Brain microvascular endothelial cell (primary cell): ENCODE data around the gene FBRSL1.

ENCODE experiments used
- DNase-seq: peaks from one replicate; pipeline ENCODE4 v3.0.0-alpha.2; 2020
- H3K27ac ChIP-seq: fragments of 250-450 bp; sonication (Bioruptor Pico); 2 replicates; pipeline ENCODE4 v1.5.1; 2020; ENCODE audit warnings: mild to moderate bottlenecking, moderate library complexity
- H3K27me3 ChIP-seq: fragments of 250-450 bp; sonication (Bioruptor Pico); replicated peaks from 2 replicates; pipeline ENCODE4 v1.5.1; 2020; ENCODE audit warnings: mild to moderate bottlenecking
- H3K36me3 ChIP-seq: fragments of 250-450 bp; sonication (Bioruptor Pico); replicated peaks from 2 replicates; pipeline ENCODE4 v1.5.1; 2020; ENCODE audit warnings: mild to moderate bottlenecking
- H3K4me3 ChIP-seq: 2 replicates; pipeline ENCODE4 v1.5.1; 2011; ENCODE audit warnings: low read depth, mild to moderate bottlenecking, control low read depth, low read length, moderate library complexity
- CTCF ChIP-seq: IDR thresholded peaks from 2 replicates; pipeline ENCODE4 v1.5.1; 2011; ENCODE audit warnings: low read depth, mild to moderate bottlenecking, moderate library complexity, low read length, control low read depth, inconsistent platforms; ENCODE audit errors: missing control alignments
- in situ Hi-C: cut with HindIII; loops from 2 replicates; pipeline ENCODE4 v1.10.0; 2017; ENCODE audit warnings: low sequenced_read_pairs, low pct_ligation_motif_present

Gene FBRSL1

GRCh38 chr12:132521712-132522292, 31.9 kb downstream of the FBRSL1 start:
- no peak for DNase-seq
- H3K36me3 ChIP-seq = no peaks in the 10 kb centered on the region
- in situ Hi-C loops = no loop called here
- no peaks in the 10 kb centered on the region for H3K27me3 ChIP-seq
- no peak for TF ChIP-seq CTCF
- no peak overlapping the region for H3K4me3 ChIP-seq
- no peak overlapping the region for H3K27ac ChIP-seq

GRCh38 chr12:132522592-132523380, 32.8 kb downstream of the FBRSL1 start:
- in situ Hi-C loops = no loop called here
- no peak for TF ChIP-seq CTCF
- H3K36me3 ChIP-seq = no peaks in the 10 kb centered on the region
- H3K27ac ChIP-seq = no peak overlapping the region
- H3K27me3 ChIP-seq = no peaks in the 10 kb centered on the region
- no peak overlapping the region for H3K4me3 ChIP-seq
- DNase-seq = no peak

GRCh38 chr12:132523576-132524331, 33.8 kb downstream of the FBRSL1 start:
- DNase-seq = peak; percentile 49
- Histone ChIP-seq H3K4me3 (no peak overlapping the region), H3K36me3 (no peaks in the 10 kb centered on the region), H3K27me3 (no peaks in the 10 kb centered on the region), H3K27ac (no peak overlapping the region)
- in situ Hi-C loops = no loop called here
- peak; percentile 92 for TF ChIP-seq CTCF

- no peak for TF ChIP-seq CTCF
- in situ Hi-C loops = no loop called here
- DNase-seq = peak; percentile 61
- Histone ChIP-seq H3K27ac (no peak overlapping the region), H3K4me3 (no peak overlapping the region), H3K27me3 (no peaks in the 10 kb centered on the region), H3K36me3 (no peaks in the 10 kb centered on the region)
Measured at GRCh38 chr12:132524405-132524804, 34.5 kb downstream of the FBRSL1 start.

- Histone ChIP-seq H3K27me3 (no peaks in the 10 kb centered on the region), H3K4me3 (no peak overlapping the region), H3K36me3 (no peaks in the 10 kb centered on the region), H3K27ac (no peak overlapping the region)
- TF ChIP-seq CTCF = no peak
- in situ Hi-C loops = no loop called here
- no peak for DNase-seq
Measured at GRCh38 chr12:132525011-132525832, 35.3 kb downstream of the FBRSL1 start.
